GM23338 (cell line): Measurements from ENCODE around the gene ERRFI1. TPM values are rescaled to one million over a fixed set of nuclear protein-coding genes. Genes with fewer than 3 reads are reported as not detected.

ENCODE experiments used
- EZH2 ChIP-seq: fragments of 200-600 bp; sonication (generic); IDR thresholded peaks from one replicate; pipeline ENCODE4 v1.8.0; 2017; ENCODE audit warnings: antibody characterized with exemption, mild to moderate bottlenecking, low read depth; ENCODE audit not compliant: unreplicated experiment
- STAT1 ChIP-seq: IDR thresholded peaks from one replicate; pipeline ENCODE4 v1.6.1; 2016; ENCODE audit warnings: antibody characterized with exemption; ENCODE audit not compliant: unreplicated experiment
- polyA plus RNA-seq: library from polyadenylated mRNA; unstranded; fragments of >200 nt; fragmentation: Nextera tagmentation; extraction: Ambion mirVana; gene quantifications from 2 replicates; pipeline ENCODE4 v1.2.1, GENCODE V29; 2016
- total RNA-seq: library from RNA; depleted of rRNA; stranded (reverse); fragments of >200 nt; shearing (Covaris generic); gene quantifications from 2 replicates; pipeline ENCODE4 v1.2.3, GENCODE V29; 2014
- TF ChIP-seq, protein P1 (sequence below): fragments of 250-450 bp; sonication (Bioruptor Pico); IDR thresholded peaks from 2 replicates; pipeline ENCODE4 v1.5.0; 2020; ENCODE audit warnings: mild to moderate bottlenecking, moderate library complexity
- TF ChIP-seq, protein P2 (sequence below): IDR thresholded peaks from one replicate; pipeline ENCODE4 v1.6.1; 2018; ENCODE audit warnings: antibody characterized with exemption; ENCODE audit not compliant: unreplicated experiment

ERRFI1 gene
- total and polyA plus RNA-seq, 2 experiments from 2014 or later = 22.9 to 59.8 TPM

DNA sequence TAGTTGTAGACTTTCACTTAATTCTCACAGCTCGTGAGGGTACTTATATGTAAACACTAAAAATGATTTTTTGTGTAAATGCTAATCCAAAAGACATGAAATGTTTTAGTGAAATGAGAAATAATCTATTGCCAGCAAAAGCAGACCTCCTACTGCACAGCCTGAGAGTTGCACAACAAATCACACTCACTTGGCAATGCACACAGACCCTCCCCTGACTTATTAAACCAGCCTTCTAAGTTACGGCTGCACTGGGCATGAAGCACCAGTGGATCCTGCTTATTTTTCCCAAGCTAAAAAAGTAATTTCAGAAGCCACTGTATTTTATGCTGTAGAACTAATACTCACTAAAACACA is 10.3 kb downstream of the ERRFI1 start (continued):
- TF ChIP-seq, protein P1, sequence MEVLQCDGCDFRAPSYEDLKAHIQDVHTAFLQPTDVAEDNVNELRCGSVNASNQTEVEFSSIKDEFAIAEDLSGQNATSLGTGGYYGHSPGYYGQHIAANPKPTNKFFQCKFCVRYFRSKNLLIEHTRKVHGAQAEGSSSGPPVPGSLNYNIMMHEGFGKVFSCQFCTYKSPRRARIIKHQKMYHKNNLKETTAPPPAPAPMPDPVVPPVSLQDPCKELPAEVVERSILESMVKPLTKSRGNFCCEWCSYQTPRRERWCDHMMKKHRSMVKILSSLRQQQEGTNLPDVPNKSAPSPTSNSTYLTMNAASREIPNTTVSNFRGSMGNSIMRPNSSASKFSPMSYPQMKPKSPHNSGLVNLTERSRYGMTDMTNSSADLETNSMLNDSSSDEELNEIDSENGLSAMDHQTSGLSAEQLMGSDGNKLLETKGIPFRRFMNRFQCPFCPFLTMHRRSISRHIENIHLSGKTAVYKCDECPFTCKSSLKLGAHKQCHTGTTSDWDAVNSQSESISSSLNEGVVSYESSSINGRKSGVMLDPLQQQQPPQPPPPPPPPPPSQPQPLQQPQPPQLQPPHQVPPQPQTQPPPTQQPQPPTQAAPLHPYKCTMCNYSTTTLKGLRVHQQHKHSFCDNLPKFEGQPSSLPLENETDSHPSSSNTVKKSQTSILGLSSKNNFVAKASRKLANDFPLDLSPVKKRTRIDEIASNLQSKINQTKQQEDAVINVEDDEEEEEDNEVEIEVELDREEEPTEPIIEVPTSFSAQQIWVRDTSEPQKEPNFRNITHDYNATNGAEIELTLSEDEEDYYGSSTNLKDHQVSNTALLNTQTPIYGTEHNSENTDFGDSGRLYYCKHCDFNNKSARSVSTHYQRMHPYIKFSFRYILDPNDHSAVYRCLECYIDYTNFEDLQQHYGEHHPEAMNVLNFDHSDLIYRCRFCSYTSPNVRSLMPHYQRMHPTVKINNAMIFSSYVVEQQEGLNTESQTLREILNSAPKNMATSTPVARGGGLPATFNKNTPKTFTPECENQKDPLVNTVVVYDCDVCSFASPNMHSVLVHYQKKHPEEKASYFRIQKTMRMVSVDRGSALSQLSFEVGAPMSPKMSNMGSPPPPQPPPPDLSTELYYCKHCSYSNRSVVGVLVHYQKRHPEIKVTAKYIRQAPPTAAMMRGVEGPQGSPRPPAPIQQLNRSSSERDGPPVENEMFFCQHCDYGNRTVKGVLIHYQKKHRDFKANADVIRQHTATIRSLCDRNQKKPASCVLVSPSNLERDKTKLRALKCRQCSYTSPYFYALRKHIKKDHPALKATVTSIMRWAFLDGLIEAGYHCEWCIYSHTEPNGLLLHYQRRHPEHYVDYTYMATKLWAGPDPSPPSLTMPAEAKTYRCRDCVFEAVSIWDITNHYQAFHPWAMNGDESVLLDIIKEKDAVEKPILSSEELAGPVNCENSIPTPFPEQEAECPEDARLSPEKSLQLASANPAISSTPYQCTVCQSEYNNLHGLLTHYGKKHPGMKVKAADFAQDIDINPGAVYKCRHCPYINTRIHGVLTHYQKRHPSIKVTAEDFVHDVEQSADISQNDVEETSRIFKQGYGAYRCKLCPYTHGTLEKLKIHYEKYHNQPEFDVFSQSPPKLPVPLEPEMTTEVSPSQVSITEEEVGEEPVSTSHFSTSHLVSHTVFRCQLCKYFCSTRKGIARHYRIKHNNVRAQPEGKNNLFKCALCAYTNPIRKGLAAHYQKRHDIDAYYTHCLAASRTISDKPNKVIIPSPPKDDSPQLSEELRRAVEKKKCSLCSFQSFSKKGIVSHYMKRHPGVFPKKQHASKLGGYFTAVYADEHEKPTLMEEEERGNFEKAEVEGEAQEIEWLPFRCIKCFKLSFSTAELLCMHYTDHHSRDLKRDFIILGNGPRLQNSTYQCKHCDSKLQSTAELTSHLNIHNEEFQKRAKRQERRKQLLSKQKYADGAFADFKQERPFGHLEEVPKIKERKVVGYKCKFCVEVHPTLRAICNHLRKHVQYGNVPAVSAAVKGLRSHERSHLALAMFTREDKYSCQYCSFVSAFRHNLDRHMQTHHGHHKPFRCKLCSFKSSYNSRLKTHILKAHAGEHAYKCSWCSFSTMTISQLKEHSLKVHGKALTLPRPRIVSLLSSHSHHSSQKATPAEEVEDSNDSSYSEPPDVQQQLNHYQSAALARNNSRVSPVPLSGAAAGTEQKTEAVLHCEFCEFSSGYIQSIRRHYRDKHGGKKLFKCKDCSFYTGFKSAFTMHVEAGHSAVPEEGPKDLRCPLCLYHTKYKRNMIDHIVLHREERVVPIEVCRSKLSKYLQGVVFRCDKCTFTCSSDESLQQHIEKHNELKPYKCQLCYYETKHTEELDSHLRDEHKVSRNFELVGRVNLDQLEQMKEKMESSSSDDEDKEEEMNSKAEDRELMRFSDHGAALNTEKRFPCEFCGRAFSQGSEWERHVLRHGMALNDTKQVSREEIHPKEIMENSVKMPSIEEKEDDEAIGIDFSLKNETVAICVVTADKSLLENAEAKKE = no peak
- TF ChIP-seq EZH2 = no peak
- TF ChIP-seq, protein P2, sequence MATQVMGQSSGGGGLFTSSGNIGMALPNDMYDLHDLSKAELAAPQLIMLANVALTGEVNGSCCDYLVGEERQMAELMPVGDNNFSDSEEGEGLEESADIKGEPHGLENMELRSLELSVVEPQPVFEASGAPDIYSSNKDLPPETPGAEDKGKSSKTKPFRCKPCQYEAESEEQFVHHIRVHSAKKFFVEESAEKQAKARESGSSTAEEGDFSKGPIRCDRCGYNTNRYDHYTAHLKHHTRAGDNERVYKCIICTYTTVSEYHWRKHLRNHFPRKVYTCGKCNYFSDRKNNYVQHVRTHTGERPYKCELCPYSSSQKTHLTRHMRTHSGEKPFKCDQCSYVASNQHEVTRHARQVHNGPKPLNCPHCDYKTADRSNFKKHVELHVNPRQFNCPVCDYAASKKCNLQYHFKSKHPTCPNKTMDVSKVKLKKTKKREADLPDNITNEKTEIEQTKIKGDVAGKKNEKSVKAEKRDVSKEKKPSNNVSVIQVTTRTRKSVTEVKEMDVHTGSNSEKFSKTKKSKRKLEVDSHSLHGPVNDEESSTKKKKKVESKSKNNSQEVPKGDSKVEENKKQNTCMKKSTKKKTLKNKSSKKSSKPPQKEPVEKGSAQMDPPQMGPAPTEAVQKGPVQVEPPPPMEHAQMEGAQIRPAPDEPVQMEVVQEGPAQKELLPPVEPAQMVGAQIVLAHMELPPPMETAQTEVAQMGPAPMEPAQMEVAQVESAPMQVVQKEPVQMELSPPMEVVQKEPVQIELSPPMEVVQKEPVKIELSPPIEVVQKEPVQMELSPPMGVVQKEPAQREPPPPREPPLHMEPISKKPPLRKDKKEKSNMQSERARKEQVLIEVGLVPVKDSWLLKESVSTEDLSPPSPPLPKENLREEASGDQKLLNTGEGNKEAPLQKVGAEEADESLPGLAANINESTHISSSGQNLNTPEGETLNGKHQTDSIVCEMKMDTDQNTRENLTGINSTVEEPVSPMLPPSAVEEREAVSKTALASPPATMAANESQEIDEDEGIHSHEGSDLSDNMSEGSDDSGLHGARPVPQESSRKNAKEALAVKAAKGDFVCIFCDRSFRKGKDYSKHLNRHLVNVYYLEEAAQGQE = no peak
- TF ChIP-seq STAT1 = no peak
